Measurements from ENCODE around the gene KCNQ1.

Gene KCNQ1

DNA sequence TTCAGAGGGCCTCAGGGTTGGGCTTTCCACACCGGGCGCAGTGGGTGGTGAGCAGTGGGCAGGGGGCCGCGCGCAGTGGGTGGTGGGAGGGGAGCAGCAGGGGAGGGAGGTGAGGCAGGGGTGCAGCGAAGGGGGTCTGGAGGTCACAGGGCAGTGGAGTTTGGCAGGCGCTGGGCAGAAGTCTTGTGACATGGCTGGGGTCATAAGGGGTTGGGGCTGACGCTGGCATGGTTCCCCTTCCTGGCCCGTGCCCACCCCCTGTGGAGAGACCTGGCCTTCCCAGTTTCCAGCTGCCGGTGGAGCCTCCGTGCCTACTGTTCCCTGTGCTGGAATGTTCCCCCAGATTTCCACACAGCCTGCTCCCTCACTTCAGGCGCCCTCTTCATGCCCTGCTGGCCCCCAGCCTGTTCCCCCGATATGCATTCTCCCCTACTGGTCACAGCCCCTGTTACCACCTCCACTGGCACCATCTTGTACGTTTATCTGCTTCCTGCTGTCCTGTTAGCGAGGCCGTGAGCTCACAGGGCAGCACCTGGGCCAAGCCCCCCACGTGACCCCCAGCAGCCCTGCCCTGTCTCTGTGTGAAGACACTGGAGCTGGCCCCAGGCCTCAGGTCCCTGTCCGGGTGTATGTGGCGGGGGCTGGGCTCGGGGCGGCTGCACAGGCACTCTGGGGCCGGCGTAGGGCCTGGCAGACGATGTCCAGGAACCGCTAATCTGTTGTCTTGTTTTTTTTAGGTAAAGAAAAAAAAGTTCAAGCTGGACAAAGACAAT, 143.4 kb downstream of the KCNQ1 start:
- H4K20me1 ChIP-seq (ENCODE audit: insufficient read depth, low read length, poor library complexity, severe bottlenecking), result no peaks in the 10 kb centered on the region
- TF ChIP-seq, protein P1, sequence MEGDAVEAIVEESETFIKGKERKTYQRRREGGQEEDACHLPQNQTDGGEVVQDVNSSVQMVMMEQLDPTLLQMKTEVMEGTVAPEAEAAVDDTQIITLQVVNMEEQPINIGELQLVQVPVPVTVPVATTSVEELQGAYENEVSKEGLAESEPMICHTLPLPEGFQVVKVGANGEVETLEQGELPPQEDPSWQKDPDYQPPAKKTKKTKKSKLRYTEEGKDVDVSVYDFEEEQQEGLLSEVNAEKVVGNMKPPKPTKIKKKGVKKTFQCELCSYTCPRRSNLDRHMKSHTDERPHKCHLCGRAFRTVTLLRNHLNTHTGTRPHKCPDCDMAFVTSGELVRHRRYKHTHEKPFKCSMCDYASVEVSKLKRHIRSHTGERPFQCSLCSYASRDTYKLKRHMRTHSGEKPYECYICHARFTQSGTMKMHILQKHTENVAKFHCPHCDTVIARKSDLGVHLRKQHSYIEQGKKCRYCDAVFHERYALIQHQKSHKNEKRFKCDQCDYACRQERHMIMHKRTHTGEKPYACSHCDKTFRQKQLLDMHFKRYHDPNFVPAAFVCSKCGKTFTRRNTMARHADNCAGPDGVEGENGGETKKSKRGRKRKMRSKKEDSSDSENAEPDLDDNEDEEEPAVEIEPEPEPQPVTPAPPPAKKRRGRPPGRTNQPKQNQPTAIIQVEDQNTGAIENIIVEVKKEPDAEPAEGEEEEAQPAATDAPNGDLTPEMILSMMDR (conservative IDR thresholded peaks at IDR 0.05; ENCODE audit: low read length), result no peak
- no peak for TF ChIP-seq EZH2phosphoT487 (IDR thresholded peaks at IDR 0.05; ENCODE audit: borderline replicate concordance)
- no peak overlapping the region for H3K4me2 ChIP-seq (ENCODE audit: low read depth, low read length, poor library complexity, severe bottlenecking)
- H3K36me3 ChIP-seq (ENCODE audit: insufficient read depth, low read length), result no peaks in the 10 kb centered on the region
- H3K9me3 ChIP-seq (ENCODE audit: insufficient read depth, low read depth, low read length), result no peaks in the 10 kb centered on the region
- no peak overlapping the region for H3K4me3 ChIP-seq (ENCODE audit: low read length, poor library complexity, severe bottlenecking)
- no peaks in the 10 kb centered on the region for H3K79me2 ChIP-seq (ENCODE audit: insufficient read depth, low read length)
- no peaks in the 10 kb centered on the region for H3K9me2 ChIP-seq (replicated peaks; ENCODE audit: low read depth, low read length)
- no peak overlapping the region for H3K9ac ChIP-seq (ENCODE audit: low read depth, low read length, poor library complexity, severe bottlenecking)
- H3K27me3 ChIP-seq (ENCODE audit: insufficient read depth, low read length, poor library complexity, severe bottlenecking), result no peaks in the 10 kb centered on the region
- H3K4me1 ChIP-seq (ENCODE audit: insufficient read depth, low read length, poor library complexity, severe bottlenecking), result no peaks in the 10 kb centered on the region
- no peaks in the 10 kb centered on the region for H3F3A ChIP-seq (ENCODE audit: low read depth)
- H2AFZ ChIP-seq (ENCODE audit: low read length), result no peak overlapping the region

DNA sequence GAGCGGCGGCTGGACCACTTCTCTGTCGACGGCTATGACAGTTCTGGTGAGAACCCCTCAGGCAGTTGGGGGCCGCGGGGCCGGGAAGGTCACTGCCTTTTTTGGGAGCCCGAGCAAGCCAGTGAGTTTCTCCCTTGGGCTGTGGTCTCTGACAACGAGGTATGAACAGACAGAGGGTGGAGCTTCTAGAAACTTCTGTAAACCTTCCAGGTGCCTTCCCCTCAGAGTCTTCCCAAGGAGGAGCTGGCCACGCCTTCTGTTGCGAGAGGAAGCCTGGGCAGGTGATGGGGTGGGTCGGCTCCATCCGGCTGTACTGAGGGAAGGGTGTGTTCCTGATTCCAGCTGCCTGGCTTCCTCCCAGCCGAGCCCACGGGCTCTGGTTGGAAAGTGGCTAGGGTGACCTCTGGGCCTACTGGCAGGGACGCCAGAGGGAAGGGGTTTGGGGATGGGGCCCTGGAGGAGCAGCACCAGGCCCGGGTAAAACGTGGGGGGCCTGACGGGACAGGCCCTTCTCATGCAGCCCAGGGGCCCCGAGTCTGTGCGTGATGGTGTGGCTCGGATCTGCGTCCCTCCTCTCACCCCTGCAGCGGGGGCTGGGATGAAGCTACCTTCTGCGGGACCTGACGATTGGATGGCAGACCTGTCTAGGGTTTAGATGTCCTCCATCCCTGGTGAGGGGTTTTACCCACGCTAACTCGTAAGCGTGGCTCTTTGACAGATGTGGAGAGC, 144.2 kb downstream of the KCNQ1 start:
- no peaks in the 10 kb centered on the region for H3K36me3 ChIP-seq (ENCODE audit: insufficient read depth, low read length)
- no peaks in the 10 kb centered on the region for H3K27me3 ChIP-seq (ENCODE audit: insufficient read depth, low read length, poor library complexity, severe bottlenecking)
- H3K9ac ChIP-seq (ENCODE audit: low read depth, low read length, poor library complexity, severe bottlenecking), result no peak overlapping the region
- H3K4me3 ChIP-seq (ENCODE audit: low read length, poor library complexity, severe bottlenecking), result no peak overlapping the region
- no peaks in the 10 kb centered on the region for H3K9me2 ChIP-seq (replicated peaks; ENCODE audit: low read depth, low read length)
- TF ChIP-seq EZH2phosphoT487 (IDR thresholded peaks at IDR 0.05; ENCODE audit: borderline replicate concordance), result no peak
- no peaks in the 10 kb centered on the region for H3K4me1 ChIP-seq (ENCODE audit: insufficient read depth, low read length, poor library complexity, severe bottlenecking)
- H3K9me3 ChIP-seq (ENCODE audit: insufficient read depth, low read depth, low read length), result no peaks in the 10 kb centered on the region
- no peaks in the 10 kb centered on the region for H4K20me1 ChIP-seq (ENCODE audit: insufficient read depth, low read length, poor library complexity, severe bottlenecking)
- no peaks in the 10 kb centered on the region for H3K79me2 ChIP-seq (ENCODE audit: insufficient read depth, low read length)
- no peak overlapping the region for H3K4me2 ChIP-seq (ENCODE audit: low read depth, low read length, poor library complexity, severe bottlenecking)
- no peaks in the 10 kb centered on the region for H3F3A ChIP-seq (ENCODE audit: low read depth)
- H2AFZ ChIP-seq (ENCODE audit: low read length), result no peak overlapping the region

DNA sequence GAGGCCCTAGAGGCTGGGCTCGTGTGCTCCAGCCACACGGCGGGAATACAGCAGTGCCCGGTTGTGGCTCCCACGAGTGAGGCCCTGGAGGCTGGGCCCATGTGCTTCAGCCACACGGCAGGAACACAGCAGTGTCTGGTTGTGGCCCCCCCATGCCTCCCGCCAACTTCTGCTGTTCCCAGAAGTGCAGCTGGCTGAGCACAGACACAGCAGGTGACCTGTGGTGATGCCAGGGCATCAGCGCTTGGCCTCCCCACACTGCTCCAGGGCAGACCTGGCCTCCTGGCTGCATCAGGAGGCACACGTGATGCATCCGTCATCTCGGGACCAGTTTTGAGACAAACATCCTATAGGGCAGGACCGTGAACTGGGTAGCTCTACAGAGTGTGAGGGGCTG, 144.7 kb downstream of the KCNQ1 start:
- Histone ChIP-seq H3K27me3 (ENCODE audit: insufficient read depth, low read length, poor library complexity, severe bottlenecking) (no peaks in the 10 kb centered on the region), H3K9me2 (replicated peaks; ENCODE audit: low read depth, low read length) (no peaks in the 10 kb centered on the region), H3K4me3 (ENCODE audit: low read length, poor library complexity, severe bottlenecking) (no peak overlapping the region), H3K4me1 (ENCODE audit: insufficient read depth, low read length, poor library complexity, severe bottlenecking) (no peaks in the 10 kb centered on the region), H3K79me2 (ENCODE audit: insufficient read depth, low read length) (no peaks in the 10 kb centered on the region), H3F3A (ENCODE audit: low read depth) (no peaks in the 10 kb centered on the region), H2AFZ (ENCODE audit: low read length) (no peak overlapping the region), H3K9me3 (ENCODE audit: insufficient read depth, low read depth, low read length) (no peaks in the 10 kb centered on the region), H4K20me1 (ENCODE audit: insufficient read depth, low read length, poor library complexity, severe bottlenecking) (no peaks in the 10 kb centered on the region), H3K4me2 (ENCODE audit: low read depth, low read length, poor library complexity, severe bottlenecking) (no peak overlapping the region), H3K36me3 (ENCODE audit: insufficient read depth, low read length) (no peaks in the 10 kb centered on the region), H3K9ac (ENCODE audit: low read depth, low read length, poor library complexity, severe bottlenecking) (no peak overlapping the region)
- no peak for TF ChIP-seq EZH2phosphoT487 (IDR thresholded peaks at IDR 0.05; ENCODE audit: borderline replicate concordance)
- TF ChIP-seq, protein P1 (conservative IDR thresholded peaks at IDR 0.05; ENCODE audit: low read length), result no peak

Data from Loucy (cell line).